H9 (cell line): ENCODE measurements around the gene ATG4D. TPM values are rescaled to one million over a fixed set of nuclear protein-coding genes. Genes with fewer than 3 reads are reported as not detected.

ENCODE experiments used
- DNase-seq: peaks from one replicate; pipeline ENCODE4 v3.0.0-alpha.2; 2017
- H2AFZ ChIP-seq: one replicate; pipeline ENCODE4 v1.6.1; 2013; ENCODE audit warnings: mild to moderate bottlenecking, low read length, control low read depth, moderate library complexity
- H2AK5ac ChIP-seq: 2 replicates; pipeline ENCODE4 v1.6.1; 2013; ENCODE audit warnings: low read length, control low read depth, mixed read lengths; ENCODE audit not compliant: insufficient read length
- H2BK120ac ChIP-seq: one replicate; pipeline ENCODE4 v1.6.1; 2013; ENCODE audit warnings: low read depth, mild to moderate bottlenecking, low read length, control low read depth, inconsistent platforms; ENCODE audit not compliant: poor library complexity, severe bottlenecking
- H2BK12ac ChIP-seq: 2 replicates; pipeline ENCODE4 v1.6.1; 2013; ENCODE audit warnings: low read length, control low read depth, mixed read lengths, low read depth; ENCODE audit not compliant: insufficient read length
- H2BK15ac ChIP-seq: 2 replicates; pipeline ENCODE4 v1.6.1; 2013; ENCODE audit warnings: low read depth, low read length, control low read depth
- H2BK20ac ChIP-seq: one replicate; pipeline ENCODE4 v1.6.1; 2013; ENCODE audit warnings: low read depth, mild to moderate bottlenecking, low read length, control low read depth, inconsistent platforms; ENCODE audit not compliant: poor library complexity, severe bottlenecking
- H2BK5ac ChIP-seq: 2 replicates; pipeline ENCODE4 v1.6.1; 2013; ENCODE audit warnings: low read length, control low read depth, mixed read lengths; ENCODE audit not compliant: insufficient read length
- H3K14ac ChIP-seq: 2 replicates; pipeline ENCODE4 v1.6.1; 2013; ENCODE audit warnings: low read length, control low read depth; ENCODE audit not compliant: insufficient read depth
- H3K18ac ChIP-seq: 2 replicates; pipeline ENCODE4 v1.6.1; 2013; ENCODE audit warnings: low read depth, mild to moderate bottlenecking, mixed read lengths, low read length, control low read depth; ENCODE audit not compliant: insufficient read length
- H3K23ac ChIP-seq: 2 replicates; pipeline ENCODE4 v1.6.1; 2013; ENCODE audit warnings: low read length, control low read depth, mixed read lengths, low read depth; ENCODE audit not compliant: insufficient read length
- H3K23me2 ChIP-seq: 2 replicates; pipeline ENCODE4 v1.6.1; 2013; ENCODE audit warnings: low read depth, mild to moderate bottlenecking, mixed read lengths, low read length, control low read depth; ENCODE audit not compliant: insufficient read length, poor library complexity, severe bottlenecking
- H3K27ac ChIP-seq: 2 replicates; pipeline ENCODE4 v1.5.1; 2013; ENCODE audit warnings: low read length, control low read depth, mixed read lengths, low read depth; ENCODE audit not compliant: insufficient read length
- H3K27me3 ChIP-seq: 2 replicates; pipeline ENCODE4 v1.6.1; 2013; ENCODE audit warnings: low read length, control low read depth, inconsistent platforms; ENCODE audit not compliant: insufficient read depth
- H3K4ac ChIP-seq: 2 replicates; pipeline ENCODE4 v1.6.1; 2013; ENCODE audit warnings: low read depth, mild to moderate bottlenecking, control low read depth, inconsistent platforms, low read length, moderate library complexity
- H3K4me1 ChIP-seq: 2 replicates; pipeline ENCODE4 v1.6.1; 2013; ENCODE audit warnings: low read length, control low read depth, inconsistent platforms; ENCODE audit not compliant: insufficient read depth
- H3K4me2 ChIP-seq: 2 replicates; pipeline ENCODE4 v1.6.1; 2013; ENCODE audit warnings: low read length, control low read depth, mixed read lengths; ENCODE audit not compliant: insufficient read length, insufficient read depth
- H3K56ac ChIP-seq: 2 replicates; pipeline ENCODE4 v1.6.1; 2013; ENCODE audit warnings: low read depth, mild to moderate bottlenecking, mixed read lengths, low read length, control low read depth; ENCODE audit not compliant: insufficient read length
- H3K79me1 ChIP-seq: 2 replicates; pipeline ENCODE4 v1.6.1; 2013; ENCODE audit warnings: low read depth, mild to moderate bottlenecking, moderate library complexity, low read length, control low read depth, inconsistent platforms; ENCODE audit not compliant: insufficient read depth, poor library complexity, severe bottlenecking
- H3K79me2 ChIP-seq: 2 replicates; pipeline ENCODE4 v1.6.1; 2013; ENCODE audit warnings: low read length, control low read depth, inconsistent platforms; ENCODE audit not compliant: insufficient read depth
- H3K9ac ChIP-seq: 2 replicates; pipeline ENCODE4 v1.6.1; 2013; ENCODE audit warnings: low read length, control low read depth, mixed read lengths; ENCODE audit not compliant: insufficient read length; ENCODE audit errors: extremely low read depth
- H3K9me3 ChIP-seq: one replicate; pipeline ENCODE4 v1.6.1; 2013; ENCODE audit warnings: low read depth, low read length, inconsistent platforms; ENCODE audit not compliant: control insufficient read depth
- H3T11ph ChIP-seq: one replicate; pipeline ENCODE4 v1.6.1; 2013; ENCODE audit warnings: mild to moderate bottlenecking, low read length, control low read depth, inconsistent platforms
- H4K20me1 ChIP-seq: one replicate; pipeline ENCODE4 v1.6.1; 2013; ENCODE audit not compliant: control insufficient read depth, insufficient read length, insufficient read depth
- H4K5ac ChIP-seq: 2 replicates; pipeline ENCODE4 v1.6.1; 2013; ENCODE audit warnings: low read depth, mild to moderate bottlenecking, mixed read lengths, low read length, control low read depth; ENCODE audit not compliant: insufficient read length
- H4K8ac ChIP-seq: replicated peaks from 2 replicates; pipeline ENCODE4 v1.6.1; 2013; ENCODE audit warnings: low read length, control low read depth, mixed read lengths, low read depth; ENCODE audit not compliant: insufficient read length
- H4K91ac ChIP-seq: 2 replicates; pipeline ENCODE4 v1.6.1; 2013; ENCODE audit warnings: low read depth, mild to moderate bottlenecking, moderate library complexity, mixed read lengths, low read length, control low read depth; ENCODE audit not compliant: insufficient read length
- H3K27ac Mint-ChIP-seq, 3 experiments: 2 replicates in 2 of 3; 3 replicates in 1 of 3; pipeline ENCODE4 v1.8.0; 2020 to 2021; ENCODE audit warnings: mixed read lengths in 3 of 3, mild to moderate bottlenecking in 1 of 3, moderate library complexity in 1 of 3
- H3K27me3 Mint-ChIP-seq: 2 replicates; pipeline ENCODE4 v1.8.0; 2021; ENCODE audit warnings: low read depth, mild to moderate bottlenecking, moderate library complexity, mixed read lengths
- H3K36me3 Mint-ChIP-seq, 3 experiments: 2 replicates in 2 of 3; 3 replicates in 1 of 3; pipeline ENCODE4 v1.8.0; 2020 to 2021; ENCODE audit warnings: low read depth in 3 of 3, mixed read lengths in 3 of 3; ENCODE audit not compliant: insufficient read depth in 1 of 3
- H3K4me1 Mint-ChIP-seq, 2 experiments: 2 replicates each; pipeline ENCODE4 v1.8.0; 2020; ENCODE audit warnings: mixed read lengths in 2 of 2
- H3K4me3 Mint-ChIP-seq, 2 experiments: 2 replicates in 1 of 2; 3 replicates in 1 of 2; pipeline ENCODE4 v1.8.0; 2020 to 2021; ENCODE audit warnings: mild to moderate bottlenecking in 2 of 2, mixed read lengths in 2 of 2, moderate library complexity in 1 of 2
- H3K9me3 Mint-ChIP-seq, 2 experiments: 2 replicates in 1 of 2; 3 replicates in 1 of 2; pipeline ENCODE4 v1.8.0; 2020; ENCODE audit warnings: mild to moderate bottlenecking in 2 of 2, mixed read lengths in 2 of 2, moderate library complexity in 1 of 2
- WGBS: extraction: QIAGEN DNeasy Blood & Tissue Kit; methylation state at CpG from one replicate; pipeline ENCODE4 v1.1.7; 2013; ENCODE audit warnings: missing lambda C conversion rate, low lambda C conversion rate, mixed read lengths; ENCODE audit not compliant: insufficient read length; ENCODE audit errors: extremely low coverage; 5-methylcytosine and 5-hydroxymethylcytosine counted together
- microRNA-seq: library from miRNA; unstranded; fragments of <30 nt; microRNA quantifications from one replicate; pipeline ENCODE4, GENCODE V29; 2020; ENCODE audit warnings: borderline microRNAs expressed
- total RNA-seq: library from RNA; stranded (reverse); gene quantifications from 2 replicates; pipeline ENCODE4 v1.2.1, GENCODE V29; 2021
- TF ChIP-seq, protein P1 (sequence below): fragments of 200-600 bp; sonication (generic); conservative IDR thresholded peaks from 3 replicates; pipeline ENCODE4 v1.8.0; 2021; ENCODE audit warnings: antibody characterized with exemption, mild to moderate bottlenecking

ATG4D gene
- total RNA-seq, 1 experiment from 2014 or later, result 55.8 TPM

DNA sequence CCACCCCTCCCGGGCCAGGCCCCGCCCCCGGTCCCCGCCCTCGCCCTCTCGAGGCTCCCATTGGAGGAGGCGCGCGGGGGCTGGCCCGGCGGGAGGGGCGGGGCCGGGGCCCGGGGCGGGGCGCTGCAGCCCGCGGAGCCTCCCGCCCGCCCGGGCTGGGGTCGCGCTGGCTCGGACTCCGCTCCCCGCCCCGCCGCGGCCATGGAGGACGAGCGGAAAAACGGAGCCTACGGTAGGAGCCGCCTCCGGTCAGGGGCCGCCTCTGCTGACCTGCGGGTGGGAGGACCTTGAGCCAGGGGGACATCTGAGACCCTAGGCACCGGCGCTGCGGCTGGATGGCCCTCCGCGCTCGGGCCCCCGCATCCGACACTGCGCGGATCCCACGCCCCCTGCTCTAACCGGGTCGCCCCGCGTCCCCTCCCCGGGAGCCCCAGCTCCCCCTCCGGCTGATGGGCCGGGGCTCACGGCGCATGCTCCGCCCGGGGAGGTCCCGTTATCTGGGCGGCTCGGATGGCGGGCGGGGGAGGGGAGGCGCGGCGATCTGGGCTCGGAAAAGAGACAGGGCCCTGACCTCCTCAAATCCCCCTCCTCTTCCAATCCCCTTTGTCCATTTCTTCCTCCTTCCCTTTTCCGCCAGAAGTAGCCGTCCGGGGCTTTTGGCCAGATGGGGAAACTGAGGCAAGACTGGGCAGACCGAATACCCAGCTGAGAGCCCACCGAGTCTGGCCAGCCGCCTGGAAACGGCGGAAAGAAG lies 58.8 kb downstream of the ATG4D start:
- no peak overlapping the region for H2BK20ac ChIP-seq
- Mint-ChIP-seq H3K27me3 (peaks cover 8% of the 10 kb centered on the region), H3K4me1 (peaks cover 16 to 18% of the 10 kb centered on the region in 2 experiments), H3K4me3 (peak overlapping the region; percentile 77 to 90), H3K36me3 (no peaks in the 10 kb centered on the region; a peak in 1 of 7 replicates), H3K27ac (peak overlapping the region in 1 of 3 experiments; percentile 74; a peak in 2 of 7 replicates), H3K9me3 (no peaks in the 10 kb centered on the region)
- H3K23ac ChIP-seq, result no peak overlapping the region
- H4K5ac ChIP-seq, result no peak overlapping the region
- no peak overlapping the region for H2BK120ac ChIP-seq
- H3K9me3 ChIP-seq, result no peaks in the 10 kb centered on the region
- no peak overlapping the region for H2AK5ac ChIP-seq
- H3T11ph ChIP-seq, result no peak overlapping the region
- H3K4ac ChIP-seq, result no peak overlapping the region
- H3K56ac ChIP-seq, result no peak overlapping the region
- peak overlapping the region; percentile 93 for H3K18ac ChIP-seq
- no peaks in the 10 kb centered on the region for H3K4me1 ChIP-seq
- no peaks in the 10 kb centered on the region for H4K20me1 ChIP-seq
- peak overlapping the region; percentile 72 for H3K9ac ChIP-seq
- no peak overlapping the region for H4K8ac ChIP-seq
- peaks cover 11% of the 10 kb centered on the region for H3K23me2 ChIP-seq
- no peak overlapping the region for H2BK15ac ChIP-seq
- no peaks in the 10 kb centered on the region for H3K27me3 ChIP-seq
- H3K79me2 ChIP-seq, result no peaks in the 10 kb centered on the region; the same call in 1 of the 2 replicates
- H3K4me2 ChIP-seq, result peak overlapping the region; percentile 91
- DNase-seq, result peak; percentile 86
- no peak overlapping the region for H2BK12ac ChIP-seq
- no peak overlapping the region for H2AFZ ChIP-seq
- H3K14ac ChIP-seq, result peak overlapping the region; percentile 95
- WGBS, result no CpG with 5 or more reads among the region's 76 CpGs
- H3K27ac ChIP-seq, result no peak overlapping the region
- TF ChIP-seq, protein P1, sequence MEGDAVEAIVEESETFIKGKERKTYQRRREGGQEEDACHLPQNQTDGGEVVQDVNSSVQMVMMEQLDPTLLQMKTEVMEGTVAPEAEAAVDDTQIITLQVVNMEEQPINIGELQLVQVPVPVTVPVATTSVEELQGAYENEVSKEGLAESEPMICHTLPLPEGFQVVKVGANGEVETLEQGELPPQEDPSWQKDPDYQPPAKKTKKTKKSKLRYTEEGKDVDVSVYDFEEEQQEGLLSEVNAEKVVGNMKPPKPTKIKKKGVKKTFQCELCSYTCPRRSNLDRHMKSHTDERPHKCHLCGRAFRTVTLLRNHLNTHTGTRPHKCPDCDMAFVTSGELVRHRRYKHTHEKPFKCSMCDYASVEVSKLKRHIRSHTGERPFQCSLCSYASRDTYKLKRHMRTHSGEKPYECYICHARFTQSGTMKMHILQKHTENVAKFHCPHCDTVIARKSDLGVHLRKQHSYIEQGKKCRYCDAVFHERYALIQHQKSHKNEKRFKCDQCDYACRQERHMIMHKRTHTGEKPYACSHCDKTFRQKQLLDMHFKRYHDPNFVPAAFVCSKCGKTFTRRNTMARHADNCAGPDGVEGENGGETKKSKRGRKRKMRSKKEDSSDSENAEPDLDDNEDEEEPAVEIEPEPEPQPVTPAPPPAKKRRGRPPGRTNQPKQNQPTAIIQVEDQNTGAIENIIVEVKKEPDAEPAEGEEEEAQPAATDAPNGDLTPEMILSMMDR, result no peak
- no peak overlapping the region for H4K91ac ChIP-seq
- no peaks in the 10 kb centered on the region for H3K79me1 ChIP-seq
- no peak overlapping the region for H2BK5ac ChIP-seq

Small RNA genes lying within 50 kb of the gene (microRNA-seq; reads per million reads assigned to microRNA genes)
- gene MIR1238, result not detected

Other genes with a start within 250 kb of the ATG4D start
- gene ZGLP1, start 234.1 kb upstream of the ATG4D start, total RNA-seq, result 6.9 and 7.0 TPM in 2 replicates
- 26.8 and 27.7 TPM in 2 replicates for gene FDX2, start 227.9 kb upstream of the ATG4D start, total RNA-seq
- gene RAVER1, start 210.4 kb upstream of the ATG4D start, total RNA-seq, result 74.7 and 75.2 TPM in 2 replicates
- 28.3 and 29.6 TPM in 2 replicates for gene ICAM3, start 204.3 kb upstream of the ATG4D start, total RNA-seq
- 50.1 and 61.4 TPM in 2 replicates for gene TYK2, start 163.3 kb upstream of the ATG4D start, total RNA-seq
- 155 and 164 TPM in 2 replicates for gene CDC37, start 140.4 kb upstream of the ATG4D start, total RNA-seq
- 8.5 and 8.9 TPM in 2 replicates for gene PDE4A, start 123.4 kb upstream of the ATG4D start, total RNA-seq
- 88.7 and 101 TPM in 2 replicates for gene KEAP1, start 40.5 kb upstream of the ATG4D start, total RNA-seq
- 7.1 and 8.1 TPM in 2 replicates for gene S1PR5, start 26.5 kb upstream of the ATG4D start, total RNA-seq
- gene KRI1, start 22.1 kb downstream of the ATG4D start, total RNA-seq, result 57.4 and 63.8 TPM in 2 replicates
- 2.8 and 3.7 TPM in 2 replicates for gene CDKN2D, start 25.1 kb downstream of the ATG4D start, total RNA-seq
- 146 and 150 TPM in 2 replicates for gene AP1M2, start 43.4 kb downstream of the ATG4D start, total RNA-seq
- 111 and 121 TPM in 2 replicates for gene SLC44A2, start 81.6 kb downstream of the ATG4D start, total RNA-seq
- gene ILF3, start 110.4 kb downstream of the ATG4D start, total RNA-seq, result 787 and 841 TPM in 2 replicates
- gene QTRT1, start 157.5 kb downstream of the ATG4D start, total RNA-seq, result 63.1 and 63.6 TPM in 2 replicates
- gene DNM2, start 174.2 kb downstream of the ATG4D start, total RNA-seq, result 136 and 152 TPM in 2 replicates